GF-D8 (cell line): ENCODE measurements around the gene FOXRED2.

Experiments used
- DNase-seq: peaks from one replicate; lab custom pipeline; 2025; lab: John Stamatoyannopoulos, UW

FOXRED2 gene

GRCh38 chr22:36449596-36450175 is 57.2 kb downstream of the FOXRED2 start:
- DNase-seq, result no peak

GRCh38 chr22:36447632-36448031 is 59.2 kb downstream of the FOXRED2 start:
- DNase-seq, result peak; percentile 53

GRCh38 chr22:36445158-36445668 is 61.6 kb downstream of the FOXRED2 start:
- no peak for DNase-seq

- DNase-seq, result no peak
Observed at GRCh38 chr22:36443198-36443770, 63.6 kb downstream of the FOXRED2 start.

GRCh38 chr22:36442506-36443197 is 64.2 kb downstream of the FOXRED2 start:
- DNase-seq, result no peak

GRCh38 chr22:36440429-36441002 is 66.3 kb downstream of the FOXRED2 start:
- DNase-seq, result no peak

GRCh38 chr22:36439481-36440271 is 67.2 kb downstream of the FOXRED2 start:
- DNase-seq, result no peak
